Measurements from ENCODE around the gene C6orf136. TPM values are rescaled to one million over a fixed set of nuclear protein-coding genes. Genes with fewer than 3 reads are reported as not detected.

Gene C6orf136
- polyA plus RNA-seq, 1 donor (not counting 4 experiments of a cell fraction or from before 2014, with no cell fraction given): 7.8 TPM

- Histone ChIP-seq H3K4me3 (ENCODE audit: control insufficient read depth in 2 of 3, extremely low read depth in 1 of 3, insufficient read depth in 2 of 3, low read depth in 1 of 3, low read length in 3 of 3) (peak overlapping the region; percentile 63 to 75 (median 75)), H3K4me1 (ENCODE audit: control insufficient read depth, extremely low read depth, insufficient read depth, low read length) (peaks cover 18% of the 10 kb centered on the region), H3K9ac (ENCODE audit: control insufficient read depth, extremely low read depth, insufficient read depth, low read length) (peak overlapping the region; percentile 98), H3K9me1 (ENCODE audit: control insufficient read depth, extremely low read depth, insufficient read depth, low read length) (peaks cover 3% of the 10 kb centered on the region), H3K27me3 (ENCODE audit: control insufficient read depth, extremely low read depth, insufficient read depth, low read length) (no peaks in the 10 kb centered on the region), H4K20me1 (ENCODE audit: control insufficient read depth, extremely low read depth, insufficient read depth, low read length) (peaks cover 3% of the 10 kb centered on the region), H3K4me2 (ENCODE audit: control insufficient read depth, extremely low read depth, insufficient read depth, low read depth, low read length) (peak overlapping the region; percentile 94), H2AFZ (ENCODE audit: control insufficient read depth, low read length) (no peak overlapping the region), H3K79me2 (ENCODE audit: control insufficient read depth, insufficient read depth, low read length) (peaks cover 34% of the 10 kb centered on the region), H3K27ac (ENCODE audit: control insufficient read depth, insufficient read depth, low read length) (peak overlapping the region; percentile 97), H3K36me3 (ENCODE audit: control insufficient read depth in 2 of 2, extremely low read depth in 1 of 2, insufficient read depth in 2 of 2, low read length in 2 of 2) (peaks cover 16 to 32% of the 10 kb centered on the region in 2 experiments), H3K9me3 (ENCODE audit: control insufficient read depth, low read depth, low read length) (no peaks in the 10 kb centered on the region)
- dilution Hi-C loops (cut with MboI; ENCODE audit: extremely low pct_ligation_motif_present, low sequenced_read_pairs): no loop called here
- DNase-seq (ENCODE audit: low read depth, low spot score) (no peak), FAIRE-seq (no peak)
- TF ChIP-seq CTCF (optimal IDR thresholded peaks at IDR 0.05 in 1 of 3, IDR thresholded peaks at IDR 0.05 in 1 of 3, conservative IDR thresholded peaks at IDR 0.05 in 1 of 3; ENCODE audit: extremely low read depth in 1 of 3, insufficient read depth in 2 of 3, low read length in 3 of 3) (no peak), EZH2 (IDR thresholded peaks at IDR 0.05; ENCODE audit: low read length) (no peak)
Measured at GRCh38 chr6:30618270-30618797, 28.6 kb upstream of the C6orf136 start.

- no peaks in the 10 kb centered on the region for H3K27me3 ChIP-seq (ENCODE audit: control insufficient read depth, extremely low read depth, insufficient read depth, low read length)
- DNase-seq (ENCODE audit: low read depth, low spot score): no peak
- no peak overlapping the region for H3K27ac ChIP-seq (ENCODE audit: control insufficient read depth, insufficient read depth, low read length)
- peaks cover 31% of the 10 kb centered on the region for H3K79me2 ChIP-seq (ENCODE audit: control insufficient read depth, insufficient read depth, low read length)
- FAIRE-seq: no peak
- peaks cover under 1% of the 10 kb centered on the region for H3K9me1 ChIP-seq (ENCODE audit: control insufficient read depth, extremely low read depth, insufficient read depth, low read length)
- peaks cover 19 to 29% of the 10 kb centered on the region in 2 experiments for H3K36me3 ChIP-seq (ENCODE audit: control insufficient read depth in 2 of 2, extremely low read depth in 1 of 2, insufficient read depth in 2 of 2, low read length in 2 of 2)
- H3K9ac ChIP-seq (ENCODE audit: control insufficient read depth, extremely low read depth, insufficient read depth, low read length): no peak overlapping the region
- H4K20me1 ChIP-seq (ENCODE audit: control insufficient read depth, extremely low read depth, insufficient read depth, low read length): no peaks in the 10 kb centered on the region
- H3K4me2 ChIP-seq (ENCODE audit: control insufficient read depth, extremely low read depth, insufficient read depth, low read depth, low read length): no peak overlapping the region
- dilution Hi-C loops (cut with MboI; ENCODE audit: extremely low pct_ligation_motif_present, low sequenced_read_pairs): no loop called here
- no peak overlapping the region for H3K4me3 ChIP-seq (ENCODE audit: control insufficient read depth in 2 of 3, extremely low read depth in 1 of 3, insufficient read depth in 2 of 3, low read depth in 1 of 3, low read length in 3 of 3)
- peaks cover 5% of the 10 kb centered on the region for H3K4me1 ChIP-seq (ENCODE audit: control insufficient read depth, extremely low read depth, insufficient read depth, low read length)
- TF ChIP-seq EZH2 (IDR thresholded peaks at IDR 0.05; ENCODE audit: low read length): no peak
- TF ChIP-seq CTCF (optimal IDR thresholded peaks at IDR 0.05 in 1 of 3, IDR thresholded peaks at IDR 0.05 in 1 of 3, conservative IDR thresholded peaks at IDR 0.05 in 1 of 3; ENCODE audit: extremely low read depth in 1 of 3, insufficient read depth in 2 of 3, low read length in 3 of 3): no peak
- H2AFZ ChIP-seq (ENCODE audit: control insufficient read depth, low read length): no peak overlapping the region
- H3K9me3 ChIP-seq (ENCODE audit: control insufficient read depth, low read depth, low read length): no peaks in the 10 kb centered on the region
Measured at GRCh38 chr6:30619561-30619960, 27.4 kb upstream of the C6orf136 start.

All from keratinocyte (primary cell).